ENCODE data around the gene CCDC8. TPM values are rescaled to one million over a fixed set of nuclear protein-coding genes. Genes with fewer than 3 reads are reported as not detected.
"Not testable (repeated sequence)": the region's sequence is repeated elsewhere in the genome, so short reads cannot be mapped to it uniquely, and the experiment has no call there.

CCDC8 gene
- polyA plus RNA-seq, 1 of the 3 experiments (the other 2 are of a cell fraction), result 0.03 TPM

DNA sequence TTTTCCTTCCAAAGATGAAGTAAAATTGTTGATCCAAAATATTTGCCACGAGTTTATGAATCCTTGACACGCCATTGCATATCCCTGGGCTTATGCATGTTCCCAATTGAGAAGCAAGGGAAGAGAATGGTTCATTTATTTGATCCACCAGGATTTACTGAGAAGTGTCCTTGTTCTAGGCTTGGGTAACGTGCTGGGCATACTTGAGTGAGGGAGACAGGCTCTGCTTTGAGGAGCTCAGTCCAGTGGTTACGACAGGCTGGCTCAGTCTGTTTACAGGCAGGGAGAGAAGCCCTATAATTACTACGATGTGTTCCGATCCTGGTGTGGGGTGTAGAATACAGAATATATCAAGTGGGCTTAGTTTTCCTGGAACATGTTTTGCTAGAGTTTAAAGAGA lies 21.6 kb upstream of the CCDC8 start:
- POLR2A ChIA-PET, result no interaction called here
- H3K9ac ChIP-seq, result no peak overlapping the region
- WGBS (ENCODE audit: low lambda C conversion rate), result 57% methylated on average over 6 of the region's 6 CpGs
- no peak overlapping the region for H3K4me3 ChIP-seq (ENCODE audit: low read depth in 2 of 2, low read length in 1 of 2)
- no peaks in the 10 kb centered on the region for H3K79me2 ChIP-seq (ENCODE audit: insufficient read depth)
- H3K27ac ChIP-seq (ENCODE audit: low read depth in 2 of 2, low read length in 1 of 2), result no peak overlapping the region
- no peak overlapping the region for H3K4me2 ChIP-seq
- no peaks in the 10 kb centered on the region for H3K9me2 ChIP-seq
- H3K36me3 ChIP-seq (replicated peaks in 1 of 2; ENCODE audit: control insufficient read depth in 1 of 2, insufficient read depth in 2 of 2, low read length in 1 of 2), result no peaks in the 10 kb centered on the region
- no peaks in the 10 kb centered on the region for H3K27me3 ChIP-seq (ENCODE audit: insufficient read depth)
- no peaks in the 10 kb centered on the region for H3K4me1 ChIP-seq (ENCODE audit: control insufficient read depth in 1 of 2, insufficient read depth in 2 of 2, low read depth in 1 of 2, low read length in 1 of 2)
- no peak for DNase-seq
- no peaks in the 10 kb centered on the region for H3F3A ChIP-seq (replicated peaks; ENCODE audit: insufficient read depth)
- CTCF ChIA-PET, result interaction anchor here (0.9 kb wide), 1 partner anchor 27 kb away, joined by 3 read pairs; no protein-coding TSS in a partner anchor
- no peaks in the 10 kb centered on the region for H4K20me1 ChIP-seq (ENCODE audit: insufficient read depth)
- TF ChIP-seq ELF1 (IDR thresholded peaks at IDR 0.05) (no peak), IRF3 (IDR thresholded peaks at IDR 0.05; ENCODE audit: low read depth, low read length) (no peak), RFX5 (IDR thresholded peaks at IDR 0.05; ENCODE audit: low read length) (no peak), EZH2phosphoT487 (IDR thresholded peaks at IDR 0.05; ENCODE audit: borderline replicate concordance, low read depth) (no peak), GABPA (IDR thresholded peaks at IDR 0.05; ENCODE audit: low read depth) (no peak), RXRA (IDR thresholded peaks at IDR 0.05; ENCODE audit: borderline replicate concordance, low read depth) (no peak), REST (IDR thresholded peaks at IDR 0.05; ENCODE audit: low read depth, low read length) (no peak), NRF1 (IDR thresholded peaks at IDR 0.05; ENCODE audit: low read depth, low read length) (no peak), RAD21 (IDR thresholded peaks at IDR 0.05; ENCODE audit: low read length) (no peak), USF1 (IDR thresholded peaks at IDR 0.05; ENCODE audit: borderline replicate concordance, low read depth) (no peak), MEF2A (IDR thresholded peaks at IDR 0.05; ENCODE audit: borderline replicate concordance, low read depth) (no peak), PBX3 (IDR thresholded peaks at IDR 0.05) (no peak), TEAD4 (IDR thresholded peaks at IDR 0.05; ENCODE audit: borderline replicate concordance, insufficient read depth) (no peak), TCF12 (IDR thresholded peaks at IDR 0.05) (no peak), MXI1 (IDR thresholded peaks at IDR 0.05; ENCODE audit: low read depth, low read length) (no peak), GATA2 (CRISPR knock-in tag; IDR thresholded peaks at IDR 0.05) (no peak), TAF1 (IDR thresholded peaks at IDR 0.05; ENCODE audit: borderline replicate concordance, low read depth, low read length) (no peak)
- TF ChIP-seq, protein P1, sequence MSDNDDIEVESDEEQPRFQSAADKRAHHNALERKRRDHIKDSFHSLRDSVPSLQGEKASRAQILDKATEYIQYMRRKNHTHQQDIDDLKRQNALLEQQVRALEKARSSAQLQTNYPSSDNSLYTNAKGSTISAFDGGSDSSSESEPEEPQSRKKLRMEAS (IDR thresholded peaks at IDR 0.05; ENCODE audit: low read depth), result no peak
- H2AFZ ChIP-seq (ENCODE audit: low read depth), result no peak overlapping the region
- H3K9me3 ChIP-seq, result no peaks in the 10 kb centered on the region

DNA sequence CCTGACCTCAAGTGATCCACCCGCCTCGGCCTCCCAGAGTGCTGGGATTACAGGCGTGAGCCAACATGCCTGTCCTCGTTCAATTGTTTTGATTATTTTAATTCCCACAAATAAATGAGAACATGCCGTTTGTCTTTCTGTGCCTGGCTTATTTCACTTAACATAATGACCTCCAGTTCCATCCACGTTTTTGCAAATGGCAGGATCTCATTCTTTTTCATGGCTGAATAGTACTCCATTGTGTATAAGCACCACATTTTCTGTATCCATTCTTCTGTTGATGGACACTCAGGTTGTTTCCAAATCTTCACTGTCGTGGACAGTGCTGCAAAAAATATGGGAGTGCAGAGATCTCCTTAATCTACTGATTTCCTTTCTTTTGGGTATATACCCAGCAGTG lies 20.1 kb upstream of the CCDC8 start:
- DNase-seq; H3K9ac ChIP-seq; H3K9me3 ChIP-seq; H4K20me1 ChIP-seq (ENCODE audit: insufficient read depth); POLR2A ChIA-PET; H3F3A ChIP-seq (replicated peaks; ENCODE audit: insufficient read depth); H3K36me3 ChIP-seq (replicated peaks in 1 of 2; ENCODE audit: control insufficient read depth in 1 of 2, insufficient read depth in 2 of 2, low read length in 1 of 2); H3K27ac ChIP-seq (ENCODE audit: low read depth in 2 of 2, low read length in 1 of 2); H3K4me3 ChIP-seq (ENCODE audit: low read depth in 2 of 2, low read length in 1 of 2); H3K9me2 ChIP-seq; H3K27me3 ChIP-seq (ENCODE audit: insufficient read depth); H2AFZ ChIP-seq (ENCODE audit: low read depth); H3K4me1 ChIP-seq (ENCODE audit: control insufficient read depth in 1 of 2, insufficient read depth in 2 of 2, low read depth in 1 of 2, low read length in 1 of 2); H3K79me2 ChIP-seq (ENCODE audit: insufficient read depth); H3K4me2 ChIP-seq: not testable (repeated sequence)
- CTCF ChIA-PET, result interaction anchor here (1.3 kb wide), 1 partner anchor 82 kb away, joined by 3 read pairs; no protein-coding TSS in a partner anchor
- 42% methylated on average over 7 of the region's 7 CpGs for WGBS (ENCODE audit: low lambda C conversion rate)

All from SK-N-SH (cell line).